ENCODE measurements around the gene SLC5A4.
"Not testable (repeated sequence)": the region's sequence is repeated elsewhere in the genome, so short reads cannot be mapped to it uniquely, and the experiment has no call there.

SLC5A4 gene

GRCh38 chr22:32199961-32200360, 55.2 kb downstream of the SLC5A4 start:
- DNase-seq (ENCODE audit: low read depth), result no peak

- no peak for DNase-seq (ENCODE audit: low read depth)
These were observed 55.8 kb downstream of the SLC5A4 start for GRCh38 chr22:32199341-32199740.

GRCh38 chr22:32197553-32198226, 57.5 kb downstream of the SLC5A4 start:
- not testable (repeated sequence) for DNase-seq (ENCODE audit: low read depth)

- not testable (repeated sequence) for DNase-seq (ENCODE audit: low read depth)
These were observed 59.2 kb downstream of the SLC5A4 start for GRCh38 chr22:32195900-32196299.

GRCh38 chr22:32193346-32193745, 61.8 kb downstream of the SLC5A4 start:
- DNase-seq (ENCODE audit: low read depth), result not testable (repeated sequence)

- not testable (repeated sequence) for DNase-seq (ENCODE audit: low read depth)
These were observed 64.1 kb downstream of the SLC5A4 start for GRCh38 chr22:32191021-32191420.

- DNase-seq (ENCODE audit: low read depth), result no peak
These were observed 69.3 kb downstream of the SLC5A4 start for GRCh38 chr22:32185821-32186220.

GRCh38 chr22:32183625-32184024, 71.5 kb downstream of the SLC5A4 start:
- no peak for DNase-seq (ENCODE audit: low read depth)

- DNase-seq (ENCODE audit: low read depth), result no peak
These were observed 74.1 kb downstream of the SLC5A4 start for GRCh38 chr22:32181043-32181442.

- DNase-seq (ENCODE audit: low read depth), result no peak
These were observed 77.9 kb downstream of the SLC5A4 start for GRCh38 chr22:32177221-32177765.

GRCh38 chr22:32175683-32176644, 79.2 kb downstream of the SLC5A4 start:
- no peak for DNase-seq (ENCODE audit: low read depth)

- DNase-seq (ENCODE audit: low read depth), result no peak
These were observed 80.0 kb downstream of the SLC5A4 start for GRCh38 chr22:32175115-32175514.
